ENCODE results near the gene PRSS22.

PRSS22 gene

DNA sequence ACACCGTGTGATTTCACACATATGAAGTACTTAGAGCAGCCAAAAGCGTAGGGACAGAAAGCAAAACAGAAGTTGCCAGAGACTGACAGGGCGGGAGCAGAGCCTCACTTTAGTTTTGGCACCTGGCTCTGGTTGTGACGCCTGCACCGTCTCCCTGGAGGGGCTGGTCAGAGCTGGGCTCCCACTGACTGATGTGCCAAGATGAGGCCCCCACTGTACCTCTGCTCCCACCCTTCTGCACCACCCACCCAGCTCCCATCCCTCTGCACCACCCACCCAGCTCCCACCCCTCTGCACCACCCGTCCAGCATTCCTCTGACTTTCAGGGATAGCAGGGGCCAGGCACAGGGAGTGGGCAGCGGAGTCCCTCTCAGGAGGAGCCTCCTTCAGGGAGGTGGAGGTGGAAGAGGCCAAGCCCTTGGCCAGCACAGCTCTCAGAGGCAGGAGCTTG, 44.2 kb downstream of the PRSS22 start:
- DNase-seq (ENCODE audit: low read depth) = no peak

DNA sequence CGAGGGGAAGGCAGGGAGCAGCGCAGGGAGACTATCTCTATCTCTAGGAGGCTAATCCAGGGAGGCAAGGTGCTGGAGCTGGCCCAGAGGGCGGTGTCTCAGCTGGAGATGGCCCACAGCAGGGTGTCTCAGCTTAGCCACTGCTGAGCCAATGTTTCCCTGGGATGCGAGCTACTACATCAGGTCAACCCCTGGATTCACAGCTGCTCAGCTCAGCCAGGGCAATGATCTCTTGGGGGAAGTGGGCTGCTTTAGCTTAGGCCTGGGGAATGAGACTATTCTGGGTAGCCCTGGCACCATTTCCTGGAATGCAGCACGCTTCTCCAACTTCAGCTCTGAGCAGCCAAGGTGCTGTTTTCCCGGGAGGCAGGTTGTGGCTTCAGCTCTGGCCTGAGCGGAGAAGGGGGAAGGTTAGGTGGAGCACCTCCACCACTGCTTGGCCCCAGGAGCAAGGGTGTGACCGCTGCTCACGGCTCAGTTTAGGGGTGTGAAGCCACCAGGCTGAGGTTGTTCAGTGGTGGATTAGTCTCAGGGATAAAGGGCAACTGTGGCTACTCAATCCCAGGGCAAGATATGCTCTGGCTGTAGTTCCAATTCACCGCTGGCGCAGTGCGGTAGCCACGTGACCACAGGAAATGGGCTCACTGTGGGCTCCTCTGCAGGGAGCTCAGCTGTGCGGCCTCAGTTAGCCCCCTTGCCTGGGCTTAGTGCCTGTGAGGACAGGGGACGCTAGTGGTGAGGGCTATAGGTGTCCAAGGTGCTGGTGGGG, 46.1 kb downstream of the PRSS22 start:
- no peak for DNase-seq (ENCODE audit: low read depth)

DNA sequence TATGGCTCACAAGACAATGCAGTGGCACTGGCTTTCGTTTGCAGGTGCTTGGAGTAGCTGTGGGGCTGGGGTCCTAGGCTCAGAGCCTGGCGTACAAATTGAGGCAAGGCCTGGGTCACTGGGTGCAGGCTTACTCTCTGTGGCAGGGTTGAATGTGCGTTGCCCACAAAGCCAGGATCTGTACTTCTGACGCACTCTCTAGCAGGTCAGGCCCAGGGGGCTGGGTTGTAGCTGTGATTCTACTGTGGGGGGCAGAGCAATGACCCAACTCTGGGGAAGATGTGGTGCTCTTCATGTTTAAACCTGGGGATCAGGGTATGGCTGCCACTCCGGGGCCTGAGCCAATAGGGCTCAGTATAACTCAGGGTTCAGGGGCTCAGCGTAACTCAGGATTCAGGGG, 47.3 kb downstream of the PRSS22 start:
- DNase-seq (ENCODE audit: low read depth) = no peak

DNA sequence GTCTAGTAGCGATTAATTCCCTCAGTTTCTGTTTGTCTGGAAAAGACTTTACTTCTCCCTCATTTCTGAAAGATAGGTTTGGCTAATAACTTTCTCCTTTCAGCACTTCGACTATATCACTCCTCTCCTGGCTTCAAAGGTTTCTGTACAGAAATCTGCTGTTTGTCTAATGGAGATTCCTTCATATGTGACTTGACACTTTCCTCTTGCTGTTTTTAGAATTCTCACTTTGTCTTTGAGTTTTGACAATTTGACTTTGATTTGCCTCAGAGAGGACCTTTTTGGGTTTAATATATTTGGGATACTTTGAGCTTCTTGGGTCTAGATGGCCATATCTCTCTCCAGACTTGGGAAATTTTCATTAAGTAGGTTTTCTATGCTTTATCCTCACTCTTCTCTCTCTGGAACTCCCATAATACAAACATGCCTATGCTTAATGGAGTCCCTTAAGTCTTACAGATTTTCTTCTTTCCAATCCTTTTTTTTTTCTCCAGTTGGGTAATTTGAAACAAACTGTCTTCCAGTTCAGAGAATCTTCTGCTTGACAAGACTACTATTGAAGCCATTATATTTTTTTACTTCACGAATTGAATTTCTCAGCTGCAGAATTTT, 48.7 kb downstream of the PRSS22 start:
- no peak for DNase-seq (ENCODE audit: low read depth)

DNA sequence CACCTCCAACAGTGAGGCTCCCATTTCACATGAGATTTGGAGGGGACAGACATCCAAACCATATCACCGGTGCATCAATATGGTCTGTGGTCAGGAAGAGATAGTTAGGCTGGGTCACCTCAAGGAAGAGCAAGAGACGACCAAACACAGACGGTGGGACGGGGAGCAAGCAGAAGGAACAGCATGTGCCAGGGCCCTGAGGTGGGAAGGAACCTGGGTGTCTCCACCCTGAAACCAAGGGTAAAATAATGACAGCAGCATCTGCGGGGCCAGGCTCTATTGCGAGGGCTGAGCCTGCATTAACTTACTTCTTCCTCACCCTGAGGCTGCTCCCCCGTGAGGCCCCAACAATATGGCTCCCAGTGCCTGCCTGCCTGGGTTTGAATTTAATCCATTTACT, 49.8 kb downstream of the PRSS22 start:
- no peak for DNase-seq (ENCODE audit: low read depth)

DNA sequence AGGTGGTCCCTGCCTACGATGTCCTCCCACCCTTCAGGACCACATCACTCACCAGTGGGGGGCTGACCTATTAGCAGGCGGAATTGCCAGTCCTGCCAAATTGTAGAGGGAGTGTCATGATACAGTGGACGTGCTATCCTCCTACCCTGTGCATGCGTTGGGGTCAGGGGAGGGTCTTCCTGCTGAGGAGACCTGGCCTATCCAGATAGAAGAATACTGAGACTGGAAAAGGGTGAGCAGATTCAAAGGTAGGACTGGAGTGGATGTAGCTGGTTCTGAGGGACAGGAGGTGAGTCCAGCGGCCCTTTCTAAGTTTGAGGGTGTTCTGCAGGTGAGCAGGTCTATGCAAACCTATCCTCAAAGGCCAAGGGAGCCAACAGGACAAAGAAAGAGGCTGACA, 51.7 kb downstream of the PRSS22 start:
- no peak for DNase-seq (ENCODE audit: low read depth)

DNA sequence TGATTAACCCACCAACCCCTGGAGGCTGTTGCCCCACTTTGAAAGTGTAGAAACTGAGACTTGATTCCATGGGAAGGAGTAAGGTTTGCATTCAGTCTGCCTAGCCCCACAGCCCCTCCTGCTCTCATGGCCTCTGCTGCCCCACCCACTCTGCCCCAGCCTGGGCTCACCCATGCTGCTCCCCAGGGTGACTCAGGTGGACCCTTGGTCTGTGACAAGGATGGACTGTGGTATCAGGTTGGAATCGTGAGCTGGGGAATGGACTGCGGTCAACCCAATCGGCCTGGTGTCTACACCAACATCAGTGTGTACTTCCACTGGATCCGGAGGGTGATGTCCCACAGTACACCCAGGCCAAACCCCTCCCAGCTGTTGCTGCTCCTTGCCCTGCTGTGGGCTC, 53.2 kb downstream of the PRSS22 start:
- DNase-seq (ENCODE audit: low read depth) = no peak

DNA sequence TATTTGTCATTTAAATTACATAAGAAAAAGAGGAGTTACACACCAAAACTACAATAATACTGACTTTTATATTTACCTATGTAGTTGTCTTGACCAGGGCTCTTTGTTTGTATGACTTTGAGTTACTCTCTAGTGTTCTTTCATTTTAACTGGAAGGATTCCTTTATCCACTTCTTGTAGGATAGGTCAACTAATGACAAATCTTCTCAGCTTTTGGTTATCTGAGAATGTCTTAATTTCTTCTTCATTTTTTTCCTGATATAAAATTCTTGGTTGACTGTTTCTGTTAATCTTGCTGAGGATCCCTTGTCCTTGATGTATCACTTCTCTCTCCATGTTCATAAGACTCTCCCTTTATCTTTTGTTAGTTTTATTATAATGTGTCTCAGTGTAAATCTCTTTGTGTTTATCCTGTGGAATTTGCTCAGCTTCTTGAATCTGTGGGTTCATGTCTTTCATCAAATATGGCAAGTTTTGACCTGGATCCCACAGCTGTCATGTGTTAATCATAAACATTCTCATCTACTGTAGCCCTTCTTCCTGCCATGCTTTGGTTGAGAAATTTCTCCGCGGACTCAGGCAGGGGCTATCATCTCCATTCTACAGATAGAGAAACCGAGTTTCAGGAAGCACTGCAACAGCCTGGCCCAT, 54.3 kb downstream of the PRSS22 start:
- DNase-seq (ENCODE audit: low read depth) = no peak

Data from stimulated activated CD8-positive, alpha-beta memory T cell treated with anti-CD3 and anti-CD28 coated beads, Interleukin-7, amount 100 ng/mL, for 24 hours (primary cell).